Measurements from ENCODE around the gene SH3BP4.

SH3BP4 gene

DNA sequence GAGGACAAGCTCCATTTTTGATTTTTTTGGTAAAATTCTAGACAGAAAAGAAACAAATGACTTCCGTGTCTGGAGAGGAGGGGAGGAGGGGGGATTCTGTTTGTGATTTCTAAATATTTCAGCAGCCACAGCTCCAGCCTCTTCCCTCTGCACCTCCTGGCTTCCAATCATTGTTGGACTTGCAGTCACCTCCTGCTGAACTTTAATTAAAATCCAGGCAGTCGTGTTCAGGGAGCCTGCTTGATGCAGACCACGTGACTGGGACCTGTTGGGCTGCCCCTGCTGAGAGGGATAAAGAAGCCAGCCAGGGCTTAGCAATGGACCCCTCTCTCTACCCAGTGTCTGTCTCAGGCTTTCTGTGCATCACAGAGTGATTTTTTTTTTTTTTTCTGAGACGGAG is 115.1 kb downstream of the SH3BP4 start:
- Histone ChIP-seq H4K20me1 (ENCODE audit: insufficient read depth, low read length) (peaks cover 5% of the 10 kb centered on the region; the same call in 1 of the 2 replicates), H3K27me3 (ENCODE audit: insufficient read depth, low read length, poor library complexity) (peaks cover 7% of the 10 kb centered on the region), H2AFZ (ENCODE audit: low read depth, low read length) (no peak overlapping the region), H3K36me3 (ENCODE audit: insufficient read depth, low read length) (no peaks in the 10 kb centered on the region), H3K27ac (ENCODE audit: low read length) (no peak overlapping the region), H3K79me2 (ENCODE audit: insufficient read depth, low read length) (no peaks in the 10 kb centered on the region), H3K9ac (ENCODE audit: low read depth, low read length) (no peak overlapping the region), H3K4me1 (ENCODE audit: insufficient read depth, low read length) (no peaks in the 10 kb centered on the region), H3K4me2 (ENCODE audit: insufficient read depth, low read length) (no peak overlapping the region), H3K4me3 (ENCODE audit: low read depth in 1 of 2, low read length in 2 of 2) (no peak overlapping the region), H3K9me3 (ENCODE audit: insufficient read depth, low read length, severe bottlenecking) (no peaks in the 10 kb centered on the region)
- DNase-seq = no peak
- ATAC-seq (ENCODE audit: insufficient read depth, low read depth) = no peak
- TF ChIP-seq, protein P1, sequence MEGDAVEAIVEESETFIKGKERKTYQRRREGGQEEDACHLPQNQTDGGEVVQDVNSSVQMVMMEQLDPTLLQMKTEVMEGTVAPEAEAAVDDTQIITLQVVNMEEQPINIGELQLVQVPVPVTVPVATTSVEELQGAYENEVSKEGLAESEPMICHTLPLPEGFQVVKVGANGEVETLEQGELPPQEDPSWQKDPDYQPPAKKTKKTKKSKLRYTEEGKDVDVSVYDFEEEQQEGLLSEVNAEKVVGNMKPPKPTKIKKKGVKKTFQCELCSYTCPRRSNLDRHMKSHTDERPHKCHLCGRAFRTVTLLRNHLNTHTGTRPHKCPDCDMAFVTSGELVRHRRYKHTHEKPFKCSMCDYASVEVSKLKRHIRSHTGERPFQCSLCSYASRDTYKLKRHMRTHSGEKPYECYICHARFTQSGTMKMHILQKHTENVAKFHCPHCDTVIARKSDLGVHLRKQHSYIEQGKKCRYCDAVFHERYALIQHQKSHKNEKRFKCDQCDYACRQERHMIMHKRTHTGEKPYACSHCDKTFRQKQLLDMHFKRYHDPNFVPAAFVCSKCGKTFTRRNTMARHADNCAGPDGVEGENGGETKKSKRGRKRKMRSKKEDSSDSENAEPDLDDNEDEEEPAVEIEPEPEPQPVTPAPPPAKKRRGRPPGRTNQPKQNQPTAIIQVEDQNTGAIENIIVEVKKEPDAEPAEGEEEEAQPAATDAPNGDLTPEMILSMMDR (IDR thresholded peaks at IDR 0.05; ENCODE audit: borderline replicate concordance, extremely low read depth, low read length, poor library complexity, severe bottlenecking) = no peak
- TF ChIP-seq EZH2 (IDR thresholded peaks at IDR 0.05; ENCODE audit: borderline replicate concordance, low read depth, low read length, severe bottlenecking) = no peak

DNA sequence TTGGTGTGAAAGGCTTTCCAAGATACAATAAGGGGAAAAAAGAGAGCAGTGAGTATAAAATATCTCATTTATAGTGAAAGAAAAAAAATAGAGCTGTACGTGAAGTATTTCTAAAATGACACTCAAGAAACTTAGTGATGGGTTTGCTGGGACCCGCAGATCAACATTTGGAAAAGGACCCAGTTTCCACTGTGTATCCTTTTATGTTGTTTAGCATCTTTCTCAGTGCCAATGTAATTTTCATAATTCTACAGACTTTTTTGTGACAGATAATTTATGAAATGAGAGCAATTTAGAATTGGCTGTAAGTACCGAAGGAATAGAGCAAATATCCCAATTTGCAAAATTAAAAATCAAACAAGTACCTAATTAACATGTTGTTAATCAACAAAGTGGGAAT is 116.9 kb downstream of the SH3BP4 start:
- H2AFZ ChIP-seq (ENCODE audit: low read depth, low read length) = no peak overlapping the region
- H3K27ac ChIP-seq (ENCODE audit: low read length) = no peak overlapping the region
- no peaks in the 10 kb centered on the region for H3K36me3 ChIP-seq (ENCODE audit: insufficient read depth, low read length)
- no peak for TF ChIP-seq EZH2 (IDR thresholded peaks at IDR 0.05; ENCODE audit: borderline replicate concordance, low read depth, low read length, severe bottlenecking)
- TF ChIP-seq, protein P1 (IDR thresholded peaks at IDR 0.05; ENCODE audit: borderline replicate concordance, extremely low read depth, low read length, poor library complexity, severe bottlenecking) = no peak
- ATAC-seq (ENCODE audit: insufficient read depth, low read depth) = no peak
- no peaks in the 10 kb centered on the region for H3K4me1 ChIP-seq (ENCODE audit: insufficient read depth, low read length)
- no peak for DNase-seq
- no peak overlapping the region for H3K9ac ChIP-seq (ENCODE audit: low read depth, low read length)
- H3K4me2 ChIP-seq (ENCODE audit: insufficient read depth, low read length) = no peak overlapping the region
- H3K4me3 ChIP-seq (ENCODE audit: low read depth in 1 of 2, low read length in 2 of 2) = no peak overlapping the region
- H3K27me3 ChIP-seq (ENCODE audit: insufficient read depth, low read length, poor library complexity) = peaks cover 7% of the 10 kb centered on the region
- H3K79me2 ChIP-seq (ENCODE audit: insufficient read depth, low read length) = no peaks in the 10 kb centered on the region
- H3K9me3 ChIP-seq (ENCODE audit: insufficient read depth, low read length, severe bottlenecking) = no peaks in the 10 kb centered on the region
- peaks cover 1% of the 10 kb centered on the region; the same call in 1 of the 2 replicates for H4K20me1 ChIP-seq (ENCODE audit: insufficient read depth, low read length)

DNA sequence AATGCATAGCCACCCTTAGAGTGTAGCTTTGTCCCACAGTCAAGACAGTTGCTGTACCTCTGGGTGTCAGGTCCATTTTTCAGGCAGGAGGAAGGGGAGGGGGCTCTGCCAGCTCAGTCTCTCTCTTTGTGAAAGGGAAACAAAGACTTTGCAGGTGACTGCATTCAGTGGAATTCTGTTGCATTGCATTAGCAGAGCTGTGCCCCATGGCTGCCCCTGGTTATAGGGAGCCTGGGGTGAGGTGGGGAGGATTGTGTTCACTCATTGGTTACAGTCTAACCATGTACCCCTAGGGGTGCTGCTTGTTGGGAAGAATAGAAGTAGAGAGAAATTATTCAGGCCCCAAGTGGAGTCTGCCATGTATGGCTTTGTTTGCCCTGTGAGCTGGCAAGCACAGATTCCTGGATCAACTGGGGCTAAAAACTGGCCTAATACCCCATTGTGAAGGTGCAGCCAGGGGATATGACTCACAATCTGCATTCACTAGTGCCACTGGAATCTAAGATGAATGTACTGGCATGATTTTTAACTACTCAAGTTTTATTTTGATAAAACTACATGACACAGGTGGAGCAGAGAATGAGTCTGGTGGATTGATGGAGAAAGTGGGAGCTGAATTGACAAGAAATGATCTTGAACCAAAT is 118.4 kb downstream of the SH3BP4 start:
- Histone ChIP-seq H3K9ac (ENCODE audit: low read depth, low read length) (no peak overlapping the region), H3K79me2 (ENCODE audit: insufficient read depth, low read length) (no peaks in the 10 kb centered on the region), H3K4me1 (ENCODE audit: insufficient read depth, low read length) (no peaks in the 10 kb centered on the region), H4K20me1 (ENCODE audit: insufficient read depth, low read length) (no peaks in the 10 kb centered on the region), H3K27ac (ENCODE audit: low read length) (no peak overlapping the region), H2AFZ (ENCODE audit: low read depth, low read length) (no peak overlapping the region), H3K4me2 (ENCODE audit: insufficient read depth, low read length) (no peak overlapping the region), H3K27me3 (ENCODE audit: insufficient read depth, low read length, poor library complexity) (peaks cover 5% of the 10 kb centered on the region), H3K36me3 (ENCODE audit: insufficient read depth, low read length) (no peaks in the 10 kb centered on the region), H3K4me3 (ENCODE audit: low read depth in 1 of 2, low read length in 2 of 2) (no peak overlapping the region), H3K9me3 (ENCODE audit: insufficient read depth, low read length, severe bottlenecking) (no peaks in the 10 kb centered on the region)
- DNase-seq (no peak), ATAC-seq (ENCODE audit: insufficient read depth, low read depth) (no peak)
- TF ChIP-seq, protein P1 (IDR thresholded peaks at IDR 0.05; ENCODE audit: borderline replicate concordance, extremely low read depth, low read length, poor library complexity, severe bottlenecking) = no peak
- TF ChIP-seq EZH2 (IDR thresholded peaks at IDR 0.05; ENCODE audit: borderline replicate concordance, low read depth, low read length, severe bottlenecking) = no peak

Measured in DND-41 (cell line).